WI38 (cell line): ENCODE results near the gene CD33.

ENCODE experiments used
- H3K4me3 ChIP-seq: 2 replicates; pipeline ENCODE4 v1.5.1; 2011; ENCODE audit warnings: low read depth, mild to moderate bottlenecking, control low read depth, low read length
- CTCF ChIP-seq: IDR thresholded peaks from 2 replicates; pipeline ENCODE4 v1.5.1; 2012; ENCODE audit warnings: low read depth, mild to moderate bottlenecking, control low read depth, low read length

CD33 gene

DNA sequence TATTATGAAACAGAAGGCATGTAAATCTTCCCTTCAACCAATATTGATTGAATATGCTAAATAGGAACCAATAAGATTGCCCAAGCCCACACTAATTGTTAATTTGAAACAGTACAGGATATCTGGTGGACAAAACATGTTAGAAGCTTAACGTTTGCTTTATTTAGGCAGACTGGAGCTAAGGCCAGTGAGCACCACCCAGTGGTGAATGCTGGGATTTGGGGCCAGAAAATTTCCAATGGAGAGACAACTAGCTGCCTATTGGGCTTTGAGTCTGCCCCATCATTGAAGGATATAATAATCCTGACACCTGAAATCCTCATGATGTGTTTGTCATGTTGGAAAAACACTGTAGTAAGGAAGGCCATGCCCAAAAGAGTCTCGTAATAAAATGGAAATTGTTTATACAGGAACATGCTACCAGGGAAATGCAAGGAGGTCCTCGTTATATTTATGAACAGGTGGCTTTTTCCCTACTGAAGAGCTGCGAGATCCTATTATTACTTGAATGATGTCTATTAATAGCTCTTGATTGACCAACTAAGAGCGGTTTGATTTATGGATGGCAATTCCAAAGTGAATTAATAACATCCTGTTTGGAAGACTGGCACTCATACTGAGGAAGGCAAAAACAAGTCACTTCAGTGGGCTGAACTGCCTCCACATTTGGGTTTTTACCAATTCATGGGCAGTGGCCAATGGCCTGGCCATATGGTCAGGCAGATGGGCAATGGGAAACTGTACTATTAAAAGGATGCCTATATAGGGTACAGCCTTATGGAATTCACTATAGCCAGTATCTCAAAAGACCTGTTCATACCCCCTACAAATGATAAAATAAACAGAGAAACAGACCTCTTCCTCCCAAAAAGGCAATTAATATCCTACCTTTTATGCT, 34.7 kb downstream of the CD33 start:
- no peak overlapping the region for H3K4me3 ChIP-seq
- peak; percentile 56 for TF ChIP-seq CTCF

- no peak for TF ChIP-seq CTCF
Measured at GRCh38 chr19:51263808-51264207, 38.9 kb downstream of the CD33 start.

GRCh38 chr19:51271067-51271466, 46.2 kb downstream of the CD33 start:
- no peak overlapping the region for H3K4me3 ChIP-seq

More at GRCh38 chr19:51263808-51264207, 38.9 kb downstream of the CD33 start:
- H3K4me3 ChIP-seq = no peak overlapping the region

GRCh38 chr19:51272183-51272810, 47.4 kb downstream of the CD33 start:
- TF ChIP-seq CTCF = no peak
- no peak overlapping the region for H3K4me3 ChIP-seq

More at GRCh38 chr19:51271067-51271466, 46.2 kb downstream of the CD33 start:
- TF ChIP-seq CTCF = no peak

GRCh38 chr19:51274049-51274770, 49.3 kb downstream of the CD33 start:
- TF ChIP-seq CTCF = no peak
- no peak overlapping the region for H3K4me3 ChIP-seq

DNA sequence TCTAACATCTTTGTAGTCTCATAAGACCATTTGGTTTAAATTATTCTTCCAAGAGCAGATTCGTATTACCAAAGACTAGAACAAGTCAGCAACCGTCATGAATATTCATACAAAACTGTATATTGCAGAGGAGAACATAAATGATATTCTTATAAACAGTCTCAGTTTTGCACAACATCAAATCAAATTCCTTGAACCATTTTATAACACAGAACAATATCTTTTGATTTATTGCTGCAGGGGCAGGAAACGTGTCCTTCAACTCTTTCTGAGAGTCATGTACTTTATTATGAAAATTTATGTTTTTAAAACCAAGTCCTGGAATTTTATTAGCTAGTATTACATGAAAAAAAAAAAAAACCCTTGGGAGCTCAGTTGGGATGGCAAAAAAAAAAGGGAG, 52.2 kb downstream of the CD33 start:
- TF ChIP-seq CTCF = no peak
- H3K4me3 ChIP-seq = no peak overlapping the region
